T-helper 17 cell (primary cell): ENCODE results near the gene EVI5L. TPM values are rescaled to one million over a fixed set of nuclear protein-coding genes. Genes with fewer than 3 reads are reported as not detected.

Experiments
- ATAC-seq: fragments of 150-1000 bp; cut with Tn5 transposase; 2 replicates; pipeline ENCODE4 v1.10.0; 2021; ENCODE audit warnings: mild to moderate bottlenecking, moderate library complexity
- DNase-seq, 3 donors: peaks; one replicate each; pipeline versions ENCODE4 v3.0.0 to v3.0.0-alpha.2; 2020 to 2021
- H3K9me3 ChIP-seq: one replicate; pipeline ENCODE4 v1.7.0; 2013; ENCODE audit warnings: low read length, mild to moderate bottlenecking; ENCODE audit not compliant: control insufficient read depth, poor library complexity, severe bottlenecking
- H3K27ac Mint-ChIP-seq: one replicate; pipeline ENCODE4 v1.8.0; 2022; ENCODE audit warnings: mild to moderate bottlenecking, moderate library complexity, mixed read lengths
- H3K27me3 Mint-ChIP-seq: one replicate; pipeline ENCODE4 v1.8.0; 2022; ENCODE audit warnings: mixed read lengths
- H3K36me3 Mint-ChIP-seq: one replicate; pipeline ENCODE4 v1.8.0; 2022; ENCODE audit warnings: low read depth, mixed read lengths
- H3K4me1 Mint-ChIP-seq: one replicate; pipeline ENCODE4 v1.8.0; 2022; ENCODE audit warnings: mild to moderate bottlenecking, mixed read lengths
- H3K4me3 Mint-ChIP-seq: one replicate; pipeline ENCODE4 v1.8.0; 2022; ENCODE audit warnings: mild to moderate bottlenecking, moderate library complexity, mixed read lengths
- total RNA-seq, 4 donors: library from RNA in 2 of 4; stranded (reverse) in 2 of 4; gene quantifications; one replicate each; pipeline ENCODE4 v1.2.3 and lab custom pipeline; 2022 to 2026

The EVI5L gene
- total RNA-seq, 2 donors from 2014 or later: 9.3 to 10.1 TPM

DNA sequence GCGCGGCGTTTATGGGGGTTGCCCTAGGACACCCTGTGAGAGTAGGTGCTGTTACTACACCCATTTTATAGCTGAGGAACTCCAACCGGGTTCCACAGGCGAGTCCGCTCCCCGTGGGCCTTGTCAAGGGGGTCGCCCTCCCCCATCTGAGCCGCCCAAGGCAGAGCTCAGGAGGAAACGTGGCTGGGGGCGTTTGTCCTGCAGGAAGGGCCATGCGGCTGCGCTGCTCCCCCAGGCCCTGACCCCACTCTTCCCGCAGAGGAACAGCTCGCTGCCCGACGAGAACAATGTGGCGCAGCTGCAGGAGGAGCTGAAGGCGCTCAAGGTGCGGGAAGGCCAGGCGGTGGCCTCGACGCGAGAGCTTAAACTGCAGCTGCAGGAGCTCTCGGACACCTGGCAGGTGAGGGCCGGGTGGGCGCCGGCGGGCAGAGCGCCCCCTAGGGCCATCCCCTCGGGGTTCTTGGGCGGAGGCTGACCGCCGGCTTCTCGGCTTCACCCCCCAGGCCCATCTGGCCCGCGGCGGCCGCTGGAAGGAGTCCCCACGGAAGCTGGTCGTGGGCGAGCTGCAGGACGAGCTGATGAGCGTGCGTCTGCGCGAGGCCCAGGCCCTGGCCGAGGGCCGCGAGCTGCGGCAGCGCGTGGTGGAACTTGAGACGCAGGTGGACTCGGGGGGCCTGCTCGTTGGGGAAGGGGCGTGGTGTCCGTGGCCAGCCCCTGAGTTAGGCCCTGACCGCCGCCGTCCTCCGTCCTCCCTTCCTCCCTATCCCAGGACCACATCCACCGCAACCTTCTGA lies 31.8 kb downstream of the EVI5L start:
- DNase-seq: no peak
- Mint-ChIP-seq H3K27ac (no peak overlapping the region), H3K27me3 (peaks cover 6% of the 10 kb centered on the region), H3K36me3 (no peaks in the 10 kb centered on the region), H3K4me1 (peaks cover 9% of the 10 kb centered on the region), H3K4me3 (peak overlapping the region; percentile 69)
- H3K9me3 ChIP-seq: no peaks in the 10 kb centered on the region
- ATAC-seq: peak; percentile 3

DNA sequence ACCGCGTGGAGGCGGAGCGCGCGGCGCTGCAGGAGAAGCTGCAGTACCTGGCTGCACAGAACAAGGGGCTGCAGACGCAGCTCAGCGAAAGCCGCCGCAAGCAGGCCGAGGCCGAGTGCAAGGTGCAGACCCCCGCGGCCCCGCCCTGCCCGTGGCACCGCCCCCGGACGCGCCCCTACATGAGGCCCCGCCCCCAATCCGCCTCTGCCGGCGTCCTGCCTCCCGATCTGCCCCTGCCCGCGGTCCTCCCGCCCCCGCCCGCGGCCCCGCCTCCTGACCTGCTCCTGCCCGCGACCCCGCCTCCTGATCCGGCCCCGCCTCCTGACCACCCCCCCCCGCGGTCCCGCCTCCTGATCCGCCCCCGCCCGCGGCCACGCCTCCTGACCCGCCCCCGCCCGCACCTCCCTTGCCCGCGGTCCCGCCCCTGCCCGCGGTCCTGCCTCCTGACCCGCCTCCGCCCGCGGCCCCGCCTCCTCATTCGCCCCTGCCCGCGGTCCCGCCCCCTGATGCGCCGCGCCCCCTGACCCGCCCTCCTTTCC lies 32.5 kb downstream of the EVI5L start:
- H3K27ac Mint-ChIP-seq: no peak overlapping the region
- no peaks in the 10 kb centered on the region for H3K9me3 ChIP-seq
- peak overlapping the region; percentile 69 for H3K4me3 Mint-ChIP-seq
- DNase-seq (peak; percentile 58 to 80 (median 76)), ATAC-seq (peak; percentile 75)
- peaks cover 9% of the 10 kb centered on the region for H3K4me1 Mint-ChIP-seq
- H3K27me3 Mint-ChIP-seq: peaks cover 6% of the 10 kb centered on the region
- H3K36me3 Mint-ChIP-seq: no peaks in the 10 kb centered on the region

DNA sequence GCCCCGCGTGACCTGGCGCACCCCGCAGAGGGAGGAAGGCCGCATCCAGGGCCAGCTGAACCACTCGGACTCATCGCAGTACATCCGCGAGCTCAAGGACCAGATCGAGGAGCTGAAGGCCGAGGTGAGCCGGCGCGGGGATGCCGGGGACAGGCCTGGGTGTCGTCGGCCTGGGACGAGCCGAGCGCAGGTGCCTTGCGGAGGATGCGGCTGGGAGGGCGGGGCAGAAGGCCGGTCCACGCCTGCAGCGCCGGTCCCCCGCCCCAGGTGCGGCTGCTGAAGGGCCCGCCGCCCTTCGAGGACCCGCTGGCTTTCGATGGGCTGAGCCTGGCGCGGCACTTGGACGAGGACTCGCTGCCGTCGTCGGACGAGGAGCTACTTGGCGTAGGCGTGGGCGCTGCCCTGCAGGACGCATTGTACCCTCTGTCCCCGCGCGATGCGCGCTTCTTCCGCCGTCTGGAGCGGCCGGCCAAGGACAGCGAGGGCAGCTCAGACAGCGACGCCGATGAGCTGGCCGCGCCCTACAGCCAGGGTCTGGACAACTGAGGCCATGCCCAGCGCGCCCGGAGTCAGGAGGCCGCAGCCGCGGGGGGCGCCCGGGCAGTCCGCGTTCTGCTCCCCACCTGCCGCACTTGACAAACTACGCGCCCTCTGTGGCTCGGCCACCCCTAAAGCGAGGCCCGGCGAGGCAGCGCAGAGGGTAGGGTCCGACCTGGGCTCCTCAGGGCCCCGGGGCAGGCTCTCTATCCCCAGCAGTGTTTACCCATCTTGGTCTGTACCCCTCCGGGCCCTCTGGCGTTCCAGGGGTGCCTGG lies 33.3 kb downstream of the EVI5L start:
- DNase-seq: no peak

DNA sequence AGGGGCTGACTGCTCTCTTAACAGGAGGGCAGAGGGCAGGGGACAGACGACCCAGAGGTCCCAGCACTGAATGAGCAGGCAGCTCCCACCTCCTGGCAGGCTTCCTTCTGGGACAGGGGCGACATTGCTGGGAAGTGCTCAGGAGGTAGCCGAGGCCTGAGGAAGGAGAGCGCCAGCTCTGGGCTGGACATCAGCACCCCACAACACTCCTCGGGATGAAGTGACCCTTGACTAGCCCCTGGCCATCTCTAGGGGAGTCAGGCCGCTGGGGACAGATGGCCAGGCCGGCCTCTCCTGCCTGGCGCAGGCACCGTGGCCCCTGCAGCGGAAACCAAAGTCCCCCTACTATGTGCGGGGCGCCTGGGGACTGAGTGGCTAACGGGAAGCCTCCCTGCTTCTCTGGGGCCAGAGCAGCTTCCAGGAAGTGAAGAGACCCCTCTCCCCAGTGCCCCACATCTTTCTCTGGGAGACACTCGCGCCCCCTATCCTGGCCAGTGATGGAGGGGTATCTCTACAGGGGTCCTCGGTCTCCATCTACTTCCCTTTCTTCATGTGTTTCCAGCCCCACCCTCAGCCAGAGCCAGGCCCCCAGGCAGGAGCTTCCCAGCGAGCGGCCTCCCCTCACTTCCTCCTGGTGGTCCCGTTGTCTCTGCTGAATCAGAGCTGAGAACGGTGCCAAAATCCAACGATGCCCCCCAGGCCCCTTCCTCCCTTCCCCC lies 34.1 kb downstream of the EVI5L start:
- Mint-ChIP-seq H3K27me3 (peaks cover 6% of the 10 kb centered on the region), H3K36me3 (no peaks in the 10 kb centered on the region), H3K4me3 (peak overlapping the region; percentile 64), H3K27ac (no peak overlapping the region), H3K4me1 (peaks cover 17% of the 10 kb centered on the region)
- H3K9me3 ChIP-seq: no peaks in the 10 kb centered on the region
- no peak for DNase-seq
- ATAC-seq: no peak

More for the DNA sequence above, 33.3 kb downstream of the EVI5L start:
- H3K27me3 Mint-ChIP-seq: peaks cover 6% of the 10 kb centered on the region
- no peak overlapping the region for H3K27ac Mint-ChIP-seq
- H3K4me1 Mint-ChIP-seq: peaks cover 12% of the 10 kb centered on the region
- ATAC-seq: no peak
- no peaks in the 10 kb centered on the region for H3K9me3 ChIP-seq
- peak overlapping the region; percentile 64 for H3K4me3 Mint-ChIP-seq
- H3K36me3 Mint-ChIP-seq: no peaks in the 10 kb centered on the region

DNA sequence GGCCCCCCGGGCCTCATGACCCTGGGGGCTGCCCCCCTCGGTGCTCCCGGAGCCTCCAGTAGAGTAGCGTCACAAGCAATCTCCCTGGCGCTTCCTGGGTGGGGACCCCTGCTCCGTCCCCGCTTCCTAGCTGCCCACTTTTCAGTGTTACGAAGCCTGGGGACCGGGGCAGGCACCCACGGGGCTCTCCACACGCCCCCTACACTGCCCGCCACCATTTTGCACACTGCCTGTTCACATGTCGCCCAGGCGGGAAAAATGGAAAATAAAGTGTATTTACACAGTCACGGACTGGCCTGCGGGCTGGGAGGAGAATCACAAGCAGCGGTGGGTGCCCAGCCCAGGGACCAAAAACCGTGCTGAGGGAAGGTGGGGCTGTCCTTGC lies 34.7 kb downstream of the EVI5L start:
- no peaks in the 10 kb centered on the region for H3K9me3 ChIP-seq
- Mint-ChIP-seq H3K27ac (peak overlapping the region; percentile 75), H3K4me1 (peaks cover 17% of the 10 kb centered on the region), H3K36me3 (no peaks in the 10 kb centered on the region), H3K27me3 (peaks cover 6% of the 10 kb centered on the region), H3K4me3 (no peak overlapping the region)
- no peak for DNase-seq
- ATAC-seq: no peak

DNA sequence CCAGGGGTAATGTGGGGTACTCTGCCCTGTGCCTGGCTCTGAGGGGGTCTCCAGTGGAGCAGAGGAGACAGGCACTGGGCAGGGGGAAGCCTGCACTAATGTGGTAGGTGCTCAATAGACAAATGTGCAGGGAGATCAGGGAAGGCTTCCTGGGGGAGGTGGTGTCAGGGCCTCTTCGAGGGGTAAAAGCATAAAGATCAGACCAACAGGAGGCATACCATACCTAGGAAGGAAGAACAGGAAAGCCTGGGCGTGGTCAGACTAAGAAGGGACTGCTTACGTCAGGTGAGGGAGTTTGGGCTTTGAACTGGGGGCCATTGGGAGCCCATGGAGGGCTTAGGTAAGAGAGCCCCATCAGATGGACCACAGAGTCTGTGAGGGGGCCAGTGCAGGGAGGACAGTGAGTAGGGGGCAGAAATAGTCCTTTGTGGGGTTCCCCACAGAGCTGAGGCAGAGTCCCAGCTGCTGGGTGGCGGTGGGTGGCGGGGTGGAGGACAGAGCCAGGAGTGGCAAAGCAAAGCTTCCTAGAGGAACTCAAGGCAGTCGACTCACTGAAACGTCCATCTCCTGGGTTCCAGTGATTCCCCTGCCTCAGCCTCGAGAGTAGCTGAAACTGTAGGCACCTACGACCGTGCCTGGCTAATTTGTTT lies 35.4 kb downstream of the EVI5L start:
- ATAC-seq (no peak), DNase-seq (no peak)
- no peaks in the 10 kb centered on the region for H3K36me3 Mint-ChIP-seq
- H3K27ac Mint-ChIP-seq: peak overlapping the region; percentile 75
- H3K27me3 Mint-ChIP-seq: peaks cover 6% of the 10 kb centered on the region
- H3K4me1 Mint-ChIP-seq: peaks cover 20% of the 10 kb centered on the region
- H3K9me3 ChIP-seq: no peaks in the 10 kb centered on the region
- H3K4me3 Mint-ChIP-seq: peak overlapping the region; percentile 74

DNA sequence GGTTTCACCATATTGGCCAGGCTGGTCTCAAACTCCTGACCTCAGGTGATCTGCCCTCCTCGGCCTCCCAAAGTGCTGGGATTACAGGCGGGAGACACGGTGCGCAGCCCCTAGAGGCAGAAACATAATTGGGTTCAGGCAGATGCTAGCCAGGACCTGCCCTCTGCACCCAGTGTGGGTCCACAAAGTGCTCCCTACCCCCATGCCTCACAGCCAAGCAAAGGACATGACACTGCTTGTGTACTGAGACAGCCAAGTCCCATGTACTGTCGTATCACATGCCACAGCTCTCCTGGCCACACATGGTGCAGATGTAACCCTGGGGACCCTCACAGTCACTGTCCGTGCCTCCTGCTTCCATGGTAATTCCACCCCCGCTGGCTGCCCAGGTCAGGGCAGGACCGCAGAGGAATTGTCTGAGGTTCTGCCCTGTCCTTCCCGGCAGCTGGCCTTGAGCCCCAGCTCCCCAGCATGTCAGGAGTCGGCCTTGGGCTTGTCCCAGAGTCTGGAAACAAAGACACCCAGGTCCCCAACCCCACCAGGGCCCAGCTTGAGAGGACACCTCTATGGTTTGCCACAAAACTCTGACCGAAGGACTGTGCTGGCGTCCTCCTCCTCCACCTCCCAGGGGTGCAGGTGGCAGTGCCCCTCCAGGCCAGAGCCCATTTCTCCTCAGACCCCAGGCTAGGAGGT lies 36.5 kb downstream of the EVI5L start:
- no peak for ATAC-seq
- no peak overlapping the region for H3K27ac Mint-ChIP-seq

DNA sequence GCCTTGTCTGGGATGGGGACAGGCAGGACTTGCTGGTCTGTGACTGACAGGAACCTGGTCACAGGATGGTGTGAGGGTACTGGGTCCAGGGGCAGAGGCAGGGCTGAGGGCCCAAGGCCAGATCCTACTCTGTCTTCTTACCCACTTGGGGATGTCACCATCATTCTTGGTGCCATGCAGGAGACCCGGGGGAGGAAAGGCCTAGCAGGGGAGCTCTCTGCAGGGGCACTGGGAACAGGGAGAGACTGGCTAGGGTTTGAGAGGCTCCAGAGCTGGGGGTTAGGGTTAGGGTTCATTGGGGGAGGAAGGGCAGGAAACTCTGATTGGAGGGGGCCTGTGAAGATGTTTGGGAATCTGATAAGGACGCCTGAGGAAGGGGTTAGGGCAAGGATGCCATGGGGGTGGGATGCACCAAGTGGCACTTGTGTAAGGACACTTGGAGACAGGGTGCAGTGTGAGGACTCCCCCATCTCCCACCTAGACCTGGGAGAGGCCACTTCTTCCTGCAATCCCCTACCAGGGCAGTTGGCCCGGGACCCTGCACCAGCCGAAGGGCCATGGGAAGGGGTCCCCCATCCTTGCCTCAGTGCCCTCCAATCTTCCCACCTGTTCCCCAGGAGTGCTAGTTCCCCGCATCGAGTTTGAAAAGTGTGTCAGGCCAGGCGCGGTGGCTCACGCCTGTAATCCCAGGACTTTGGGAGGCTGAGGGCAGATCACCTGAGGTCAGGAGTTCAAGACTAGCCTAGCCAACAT lies 37.2 kb downstream of the EVI5L start:
- Mint-ChIP-seq H3K36me3 (no peaks in the 10 kb centered on the region), H3K27me3 (peaks cover 14% of the 10 kb centered on the region), H3K27ac (no peak overlapping the region), H3K4me3 (no peak overlapping the region), H3K4me1 (peaks cover 37% of the 10 kb centered on the region)
- H3K9me3 ChIP-seq: no peaks in the 10 kb centered on the region
- ATAC-seq (no peak), DNase-seq (no peak)

More for the DNA sequence above, 36.5 kb downstream of the EVI5L start:
- Mint-ChIP-seq H3K36me3 (no peaks in the 10 kb centered on the region), H3K27me3 (peaks cover 12% of the 10 kb centered on the region), H3K4me3 (no peak overlapping the region), H3K4me1 (peaks cover 30% of the 10 kb centered on the region)
- H3K9me3 ChIP-seq: no peaks in the 10 kb centered on the region
- no peak for DNase-seq

DNA sequence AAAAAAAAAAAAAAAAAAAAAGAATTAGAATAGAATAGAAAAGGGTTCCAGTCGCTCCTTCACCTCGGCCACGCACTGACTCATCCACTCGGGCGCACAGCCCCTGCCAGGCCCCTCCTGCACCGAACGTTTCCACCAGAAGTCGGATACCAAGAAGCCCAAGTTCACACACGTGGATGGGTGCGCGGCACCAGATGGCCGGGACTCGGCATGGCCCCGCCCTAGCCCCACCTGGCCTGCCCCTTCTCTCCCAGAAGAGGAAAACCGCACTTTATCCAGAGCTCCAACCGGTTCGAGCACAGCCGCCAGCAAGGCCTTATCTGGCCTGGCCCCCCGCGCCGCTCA lies 38.3 kb downstream of the EVI5L start:
- ATAC-seq (no peak), DNase-seq (no peak)

DNA sequence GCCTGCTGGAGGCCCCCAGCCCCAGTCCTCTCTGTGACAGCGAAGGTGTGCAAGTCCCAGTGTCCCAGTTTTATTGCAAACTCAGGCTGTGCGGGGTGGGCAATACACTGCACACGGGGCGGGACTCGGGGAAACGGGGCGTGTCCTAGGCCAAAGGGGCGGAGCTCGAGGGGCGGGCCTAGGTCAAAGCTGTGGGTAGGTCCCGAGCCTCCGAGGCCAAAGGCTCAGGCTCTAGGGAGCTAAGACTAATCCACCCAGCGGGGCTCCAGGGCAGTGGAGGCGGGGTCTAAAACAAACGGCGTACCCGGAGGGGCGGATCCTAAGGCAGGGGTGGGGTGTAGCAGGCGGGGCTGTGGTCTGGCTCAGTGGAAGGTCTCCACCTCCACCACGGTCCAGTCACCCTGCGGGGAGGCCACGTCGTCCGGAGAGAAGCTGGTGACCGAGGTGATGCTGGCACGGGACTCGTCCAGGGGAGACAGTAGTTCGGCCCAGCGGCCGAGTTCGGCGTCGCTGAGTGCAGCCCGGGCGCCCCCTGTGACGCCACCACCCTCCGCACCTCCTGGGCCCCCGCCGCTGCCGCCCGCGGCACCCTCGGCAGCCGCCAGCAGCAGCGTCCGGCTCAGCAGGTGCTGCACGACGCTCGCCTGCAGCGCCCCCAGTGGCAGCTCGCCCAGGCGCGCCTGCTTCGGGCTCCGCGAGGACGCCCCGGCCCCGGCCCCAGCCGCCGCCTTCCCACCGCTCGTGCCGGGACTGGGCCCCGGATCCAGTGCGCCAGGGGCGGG lies 38.8 kb downstream of the EVI5L start:
- peaks cover 20% of the 10 kb centered on the region for H3K27me3 Mint-ChIP-seq
- H3K4me3 Mint-ChIP-seq: peak overlapping the region; percentile 87
- DNase-seq: peak; percentile 79 to 86 (median 82)
- H3K4me1 Mint-ChIP-seq: peaks cover 37% of the 10 kb centered on the region
- H3K27ac Mint-ChIP-seq: peak overlapping the region; percentile 49
- ATAC-seq: peak; percentile 80
- H3K9me3 ChIP-seq: no peaks in the 10 kb centered on the region
- H3K36me3 Mint-ChIP-seq: no peaks in the 10 kb centered on the region

More for the DNA sequence above, 38.3 kb downstream of the EVI5L start:
- Mint-ChIP-seq H3K27ac (peak overlapping the region; percentile 49), H3K27me3 (peaks cover 20% of the 10 kb centered on the region), H3K36me3 (no peaks in the 10 kb centered on the region), H3K4me3 (peak overlapping the region; percentile 87), H3K4me1 (peaks cover 37% of the 10 kb centered on the region)
- no peaks in the 10 kb centered on the region for H3K9me3 ChIP-seq

DNA sequence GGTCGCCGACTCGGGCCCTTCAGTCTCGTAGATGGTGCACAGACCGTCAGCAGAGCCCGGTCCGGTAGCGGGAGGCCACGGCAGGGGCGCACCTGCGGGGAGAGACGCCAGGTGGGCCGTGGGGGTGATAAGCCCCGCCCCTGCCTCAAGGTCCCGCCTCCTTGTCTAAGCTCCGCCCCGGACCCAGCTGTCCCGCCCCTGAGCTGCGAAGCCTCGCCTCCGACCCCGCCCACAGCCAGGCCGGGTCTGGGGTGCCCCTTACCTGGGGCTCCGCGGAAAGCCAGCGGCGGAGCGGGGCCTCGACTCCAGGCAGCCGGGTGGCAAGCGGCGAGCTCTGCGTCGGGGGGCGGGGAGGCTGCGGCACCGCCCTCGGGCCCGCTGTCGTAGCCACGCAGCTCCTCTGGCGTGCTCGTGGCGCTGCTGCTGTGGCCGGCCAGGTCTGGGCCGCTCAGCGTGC lies 39.5 kb downstream of the EVI5L start:
- H3K4me1 Mint-ChIP-seq: peaks cover 37% of the 10 kb centered on the region
- H3K36me3 Mint-ChIP-seq: no peaks in the 10 kb centered on the region
- peak; percentile 75 for ATAC-seq
- peak overlapping the region; percentile 83 for H3K4me3 Mint-ChIP-seq
- peak; percentile 74 to 80 (median 79) for DNase-seq
- H3K9me3 ChIP-seq: no peaks in the 10 kb centered on the region
- peaks cover 21% of the 10 kb centered on the region for H3K27me3 Mint-ChIP-seq
- no peak overlapping the region for H3K27ac Mint-ChIP-seq
